ENCODE data around the gene PLXNC1.
"Not testable (repeated sequence)": the region's sequence is repeated elsewhere in the genome, so short reads cannot be mapped to it uniquely, and the experiment has no call there.

PLXNC1 gene

DNA sequence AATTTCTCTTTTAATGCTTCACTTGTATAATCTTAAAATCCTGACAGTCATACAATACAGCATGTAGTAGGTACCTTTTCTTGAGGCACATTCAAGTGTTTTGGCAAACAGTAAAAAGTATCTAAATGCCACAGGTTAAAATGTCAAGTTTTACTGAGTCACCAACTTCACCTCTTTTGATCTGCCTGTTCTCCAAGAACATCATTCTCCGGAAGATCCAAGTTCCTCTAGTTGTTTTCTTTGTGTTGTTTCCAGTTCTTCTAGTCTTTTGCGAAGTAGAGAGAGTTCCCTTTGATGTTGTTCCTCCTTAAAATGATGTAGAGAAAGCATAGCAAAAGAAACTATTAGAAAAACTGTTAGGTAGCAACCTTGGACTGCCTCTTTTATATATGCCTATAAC is 160.2 kb downstream of the PLXNC1 start:
- no peak for DNase-seq

DNA sequence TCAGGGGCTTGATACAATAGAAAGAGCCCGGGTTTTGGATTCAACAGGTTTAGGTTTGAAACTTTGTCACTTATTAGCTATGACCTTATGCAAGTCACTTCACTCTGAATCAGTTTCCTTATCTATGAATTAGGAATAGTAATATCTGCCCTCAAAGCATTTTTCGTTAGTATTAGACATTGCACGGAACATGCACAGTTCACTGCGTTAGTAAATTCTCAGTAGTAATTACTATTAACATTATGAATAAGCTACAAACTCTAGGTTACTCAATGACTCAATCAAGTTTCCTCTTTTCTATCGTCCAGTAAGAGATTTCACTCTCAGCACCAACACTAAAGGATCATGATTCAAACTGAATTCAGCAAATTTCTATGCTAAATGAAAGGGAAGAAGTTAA is 161.0 kb downstream of the PLXNC1 start:
- DNase-seq: no peak

DNA sequence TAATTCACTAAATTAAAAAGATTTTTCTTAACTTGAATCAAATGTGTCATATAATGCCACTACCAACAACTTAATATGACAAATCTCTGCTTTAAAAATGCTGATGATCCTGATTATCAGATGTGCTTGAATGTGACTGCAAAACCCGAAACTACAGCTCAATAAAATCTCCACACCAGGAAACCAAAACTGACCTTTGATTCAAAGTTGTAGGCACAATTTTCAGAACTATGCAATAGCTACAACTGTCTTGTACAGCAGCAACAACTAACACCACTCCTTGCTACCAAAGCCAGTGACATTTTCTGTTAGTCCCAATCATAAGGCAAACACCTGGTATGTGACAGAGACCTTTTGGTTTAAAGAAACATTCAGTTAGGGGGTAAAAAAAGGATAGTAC is 164.0 kb downstream of the PLXNC1 start:
- no peak for DNase-seq

DNA sequence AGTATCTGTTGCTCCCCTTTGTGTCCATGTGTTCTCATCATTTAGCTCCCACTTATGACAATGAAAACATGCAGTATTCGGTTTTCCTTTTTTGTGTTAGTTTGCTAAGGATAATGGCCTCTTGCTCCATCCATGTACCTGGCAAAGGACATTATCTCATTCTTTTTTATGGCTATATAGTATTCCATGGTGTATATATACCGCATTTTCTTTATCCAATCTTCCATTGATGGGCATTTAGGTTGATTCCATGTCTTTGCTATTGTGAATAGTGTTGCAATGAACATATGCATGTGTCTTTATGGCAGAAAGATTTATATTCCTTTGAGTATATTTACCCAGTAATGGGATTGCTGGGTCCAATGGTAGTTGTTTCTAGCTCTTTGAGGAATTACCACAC is 168.2 kb downstream of the PLXNC1 start:
- DNase-seq: not testable (repeated sequence)

DNA sequence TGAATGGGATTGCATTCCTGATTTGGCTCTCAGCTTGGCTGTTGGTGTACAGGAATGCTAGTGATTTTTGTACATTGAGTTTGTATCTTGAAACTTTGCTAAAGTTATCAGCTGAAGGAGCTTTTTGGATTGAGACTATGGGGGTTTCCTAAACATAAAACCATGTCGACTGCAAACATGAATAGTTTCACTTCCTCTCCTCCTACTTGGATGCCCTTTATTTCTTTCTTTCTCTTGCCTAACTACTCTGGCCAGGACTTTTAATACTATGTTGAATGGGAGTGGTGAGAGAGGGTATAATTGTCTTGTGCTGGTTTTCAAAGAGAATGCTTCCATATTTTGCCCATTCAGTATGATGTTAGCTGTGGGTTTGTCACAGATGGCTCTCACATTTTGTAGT is 169.8 kb downstream of the PLXNC1 start:
- no peak for DNase-seq

DNA sequence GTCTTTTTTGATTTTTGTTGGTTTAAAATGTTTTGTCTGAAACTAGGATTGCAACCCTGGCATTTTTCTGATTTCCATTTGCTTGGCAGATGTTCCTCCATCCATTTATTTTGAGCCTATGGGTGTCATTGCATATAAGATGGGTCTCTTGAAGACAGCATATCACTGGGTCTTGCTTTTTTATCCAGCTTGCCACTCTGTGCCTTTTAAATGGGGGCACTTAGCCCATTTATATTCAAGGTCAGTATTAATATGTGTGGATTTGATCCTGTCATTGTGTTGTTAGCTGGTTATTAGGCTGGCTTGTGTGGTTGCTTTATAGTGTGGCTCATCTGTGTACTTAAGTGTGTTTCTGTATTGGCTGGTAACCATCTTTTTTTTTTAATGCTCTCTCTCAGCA is 171.7 kb downstream of the PLXNC1 start:
- no peak for DNase-seq

DNA sequence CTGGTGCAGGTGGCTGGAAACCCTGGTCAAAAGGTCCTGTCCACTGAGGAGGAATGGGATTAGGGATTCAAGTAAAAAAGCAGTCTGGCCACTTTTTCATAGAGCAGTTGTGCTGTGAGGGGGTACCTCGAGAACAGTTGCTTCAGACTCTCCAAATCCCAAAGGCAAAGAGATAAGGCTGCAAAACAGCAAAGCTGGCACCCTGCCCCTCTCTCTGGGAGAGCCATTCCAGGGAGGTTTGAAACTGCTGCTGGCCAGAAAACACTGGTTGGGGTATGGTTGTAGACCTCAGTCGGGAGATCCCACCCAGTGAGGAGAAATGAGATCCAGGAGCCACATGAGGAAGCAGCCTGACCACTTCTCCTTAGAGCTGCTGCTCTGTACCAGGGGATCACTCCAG is 174.0 kb downstream of the PLXNC1 start:
- DNase-seq: no peak

DNA sequence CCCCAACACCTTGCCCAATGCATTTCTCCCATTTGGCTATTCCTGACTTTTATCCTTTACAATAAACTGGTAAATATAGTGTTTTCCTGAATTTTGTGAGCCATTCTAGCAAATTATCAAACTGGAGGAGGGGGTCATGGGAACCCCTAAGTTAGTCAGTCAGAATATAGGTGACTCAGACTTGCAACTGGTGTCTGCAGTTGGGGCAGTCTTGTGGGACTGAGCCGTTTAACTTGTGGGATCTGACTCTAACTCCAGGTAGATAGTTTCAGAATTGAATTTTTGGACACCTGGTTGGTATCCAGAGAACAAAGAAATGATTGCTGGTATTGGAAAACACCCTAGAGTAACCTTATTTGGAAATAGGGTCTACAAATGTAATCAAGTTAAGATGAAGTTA is 177.9 kb downstream of the PLXNC1 start:
- DNase-seq: no peak

DNA sequence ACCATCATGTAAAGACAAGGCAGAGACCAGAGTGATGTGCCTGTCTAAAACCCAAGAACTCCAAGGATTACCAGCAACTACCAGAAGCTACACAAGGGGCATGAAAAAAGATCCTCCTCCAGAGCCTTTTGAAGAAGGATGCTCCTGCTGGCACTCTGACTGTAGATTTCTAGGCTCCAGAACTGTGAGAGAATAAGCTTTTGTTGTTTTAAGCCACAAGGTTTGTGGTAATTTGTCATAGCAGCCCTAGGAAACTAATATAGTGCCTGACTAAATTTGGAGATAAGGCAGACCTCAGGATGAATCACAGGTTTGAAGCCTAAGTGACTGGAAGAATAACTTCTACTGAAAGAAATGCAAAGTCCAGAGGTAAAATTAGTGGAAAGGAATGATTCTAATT is 178.3 kb downstream of the PLXNC1 start:
- no peak for DNase-seq

DNA sequence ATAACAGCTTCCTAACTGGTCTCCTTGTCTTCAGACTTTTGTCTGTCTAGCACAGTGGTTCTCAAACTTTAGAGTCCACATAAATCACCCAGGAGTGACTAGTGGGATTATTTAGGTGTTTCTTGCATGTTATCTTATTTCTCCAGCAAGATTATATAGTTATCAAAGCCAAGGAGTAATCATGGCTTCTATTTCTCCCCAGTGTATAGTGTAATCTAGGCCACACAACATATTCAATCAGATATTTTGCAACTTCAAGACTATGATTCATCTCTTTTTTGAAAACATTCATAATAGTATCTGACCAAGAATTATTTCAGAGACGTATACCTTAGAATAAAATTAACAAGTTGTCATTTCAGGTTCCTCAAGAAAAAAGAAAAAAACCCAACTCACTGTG is 179.4 kb downstream of the PLXNC1 start:
- no peak for DNase-seq

DNA sequence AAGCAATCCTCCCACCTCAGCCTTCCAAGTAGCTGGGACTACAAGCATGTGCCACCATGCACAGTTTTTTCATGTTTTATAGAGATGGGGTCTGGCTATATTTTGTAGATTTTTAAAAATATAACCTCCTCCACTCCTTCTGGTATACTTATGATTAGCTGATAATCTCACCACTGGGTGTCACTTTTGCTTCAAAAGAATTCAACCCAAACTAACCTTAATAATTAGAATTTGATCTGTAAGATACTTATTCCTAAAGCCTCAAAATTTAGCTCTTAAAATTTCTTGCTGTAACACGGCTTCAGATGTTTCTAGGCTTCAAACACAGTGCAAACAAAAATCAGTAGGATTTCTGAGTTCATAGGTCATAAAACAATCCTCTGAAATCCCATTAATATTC is 181.0 kb downstream of the PLXNC1 start:
- no peak for DNase-seq

DNA sequence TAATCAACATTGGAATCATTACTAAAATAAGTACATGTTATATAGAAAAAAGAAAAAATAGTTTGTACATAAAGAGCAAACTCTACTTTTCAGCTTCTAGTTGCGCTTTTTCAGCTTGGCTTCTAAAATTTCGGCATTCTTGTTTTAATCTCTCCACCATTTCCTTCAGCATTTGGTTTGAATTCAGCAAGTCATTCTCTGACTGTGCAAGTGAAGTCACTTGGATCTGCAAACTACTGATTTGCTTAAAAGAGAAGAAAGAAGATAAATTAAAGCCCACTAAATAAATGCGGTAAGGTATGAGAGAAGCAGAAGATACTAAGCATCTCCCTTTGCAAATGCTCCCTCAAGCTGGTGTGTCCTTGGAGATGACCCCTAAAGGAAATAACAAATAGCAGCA is 185.0 kb downstream of the PLXNC1 start:
- no peak for DNase-seq

DNA sequence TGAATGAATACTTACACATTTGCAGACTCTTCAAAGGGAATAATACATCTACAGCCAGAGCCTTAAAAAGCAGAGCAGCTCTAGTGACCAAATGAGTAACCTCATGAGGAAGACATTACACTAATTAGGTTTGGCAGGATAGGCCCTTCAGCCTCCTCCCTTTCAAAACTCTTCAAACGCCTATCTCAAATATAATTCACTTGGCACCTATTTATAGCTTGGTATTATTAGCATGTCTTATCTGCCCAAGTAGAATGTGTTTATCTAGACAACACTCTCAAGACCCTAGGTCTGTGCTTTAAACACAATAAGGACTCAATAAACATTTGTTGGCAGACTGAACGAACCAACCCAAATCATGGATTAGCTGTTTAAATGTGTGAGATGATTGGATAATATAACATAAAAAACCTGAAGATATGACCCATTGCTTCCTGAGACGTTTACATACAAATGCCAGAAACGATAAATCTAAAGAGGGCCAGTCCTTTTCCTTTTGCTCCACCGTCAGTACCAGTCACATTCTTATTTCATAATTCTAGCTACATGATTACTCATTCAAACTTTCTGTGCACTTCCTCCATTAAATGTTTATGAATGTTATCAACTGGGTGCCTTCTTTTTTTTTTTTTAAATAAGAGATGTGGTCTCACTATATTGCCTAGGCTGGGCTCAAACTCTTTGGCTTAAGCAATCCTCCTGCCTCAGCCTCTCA is 188.0 kb downstream of the PLXNC1 start:
- no peak for DNase-seq

DNA sequence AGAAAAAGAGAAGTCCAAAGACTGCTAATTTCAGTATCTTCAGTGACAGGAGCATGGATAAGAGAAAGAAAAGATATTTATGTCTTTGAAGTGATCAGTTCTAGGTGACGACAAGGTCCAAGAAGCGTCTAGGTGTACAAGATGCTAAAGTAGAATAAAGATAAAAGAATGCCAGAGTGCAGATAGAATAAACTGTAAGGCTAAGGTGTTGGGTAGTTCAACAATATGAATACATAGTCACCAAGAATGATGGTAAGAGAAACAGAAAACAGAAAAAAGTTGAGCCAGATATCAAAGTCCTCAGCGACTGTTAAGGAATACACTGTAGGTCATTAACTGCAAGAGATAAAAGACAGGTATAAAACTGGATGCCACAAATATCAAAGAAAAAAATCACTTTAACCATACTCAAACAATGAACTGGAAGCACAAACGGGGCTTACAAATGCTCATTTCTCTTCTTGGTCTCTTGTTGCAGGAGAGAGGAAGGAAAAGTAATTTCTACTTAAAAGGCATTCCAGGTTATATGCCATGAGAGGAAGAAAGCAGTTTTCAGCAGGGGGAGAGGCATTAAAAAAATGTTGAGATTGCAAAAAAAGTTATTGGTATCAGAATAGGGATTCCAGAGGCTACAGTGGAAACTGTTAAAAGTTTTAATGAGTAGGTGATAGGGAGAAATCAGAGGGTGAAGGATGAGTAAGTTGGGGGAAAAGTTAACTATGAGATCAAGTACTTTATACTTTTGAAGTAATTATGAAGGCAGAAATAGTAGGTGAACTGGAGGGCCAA is 189.8 kb downstream of the PLXNC1 start:
- DNase-seq: no peak

DNA sequence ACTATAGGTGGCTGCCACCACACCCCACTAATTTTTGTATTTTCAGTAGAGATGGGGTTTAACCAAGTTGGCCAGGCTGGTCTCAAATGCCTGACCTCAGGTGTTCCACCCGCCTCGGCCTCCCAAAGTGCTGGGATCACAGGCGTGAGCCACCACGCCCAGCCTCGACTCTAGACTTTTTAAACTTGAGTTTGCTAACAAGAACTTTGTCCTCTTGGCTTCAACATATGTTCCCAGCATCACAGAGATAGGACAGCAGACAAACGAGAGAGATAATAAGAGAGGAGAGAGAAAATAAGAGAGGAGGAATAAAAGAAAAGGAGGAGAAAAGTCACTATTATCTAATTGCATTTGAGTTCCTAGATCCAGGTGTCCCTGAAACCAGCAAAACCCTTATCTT is 192.2 kb downstream of the PLXNC1 start:
- DNase-seq: no peak

DNA sequence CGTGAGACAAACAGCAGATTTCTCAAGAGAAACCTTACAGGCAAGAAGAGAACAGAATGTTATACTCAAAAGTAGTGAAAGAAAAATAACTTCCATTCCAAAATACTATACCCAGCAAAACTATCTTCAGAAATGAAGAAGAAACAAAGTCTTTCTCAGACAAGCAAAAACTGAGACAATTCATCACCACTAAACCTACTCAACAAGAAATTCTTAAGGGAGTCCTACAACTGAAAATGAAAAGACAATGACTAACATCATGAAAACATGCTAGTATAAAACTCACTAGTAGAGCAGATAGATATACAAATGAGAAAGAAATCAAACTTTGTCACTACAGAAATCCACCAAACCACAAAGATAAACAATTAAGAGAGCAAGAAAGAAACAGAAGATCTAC is 204.8 kb downstream of the PLXNC1 start:
- no peak for DNase-seq
